ENCODE data around the gene PRRT1B.

Gene PRRT1B

GRCh38 chr9:131554087-131554842 lies 8.9 kb downstream of the PRRT1B start:
- DNase-seq: no peak

GRCh38 chr9:131554843-131555351 lies 9.6 kb downstream of the PRRT1B start:
- no peak for DNase-seq

- DNase-seq: no peak
Measured at GRCh38 chr9:131555841-131556673, 10.7 kb downstream of the PRRT1B start.

GRCh38 chr9:131557855-131558548 lies 12.7 kb downstream of the PRRT1B start:
- DNase-seq: no peak

- DNase-seq: no peak
Measured at GRCh38 chr9:131559421-131560000, 14.2 kb downstream of the PRRT1B start.

GRCh38 chr9:131562032-131562959 lies 17.0 kb downstream of the PRRT1B start:
- no peak for DNase-seq

GRCh38 chr9:131565369-131565768 lies 20.0 kb downstream of the PRRT1B start:
- no peak for DNase-seq

GRCh38 chr9:131566158-131566557 lies 20.8 kb downstream of the PRRT1B start:
- DNase-seq: no peak

GRCh38 chr9:131567910-131568309 lies 22.6 kb downstream of the PRRT1B start:
- DNase-seq: no peak

GRCh38 chr9:131574730-131575640 lies 29.7 kb downstream of the PRRT1B start:
- no peak for DNase-seq

- DNase-seq: no peak
Measured at GRCh38 chr9:131575946-131576853, 30.9 kb downstream of the PRRT1B start.

- no peak for DNase-seq
Measured at GRCh38 chr9:131577005-131578000, 32.0 kb downstream of the PRRT1B start.

GRCh38 chr9:131578021-131578420 lies 32.7 kb downstream of the PRRT1B start:
- DNase-seq: no peak

GRCh38 chr9:131578731-131579504 lies 33.6 kb downstream of the PRRT1B start:
- peak; percentile 12 for DNase-seq

GRCh38 chr9:131579789-131580211 lies 34.5 kb downstream of the PRRT1B start:
- no peak for DNase-seq

GRCh38 chr9:131580358-131580757 lies 35.0 kb downstream of the PRRT1B start:
- DNase-seq: no peak

GRCh38 chr9:131582056-131582455 lies 36.7 kb downstream of the PRRT1B start:
- DNase-seq: no peak
